HTERT RPE-1 (cell line): ENCODE measurements around the gene SSNA1.

Source experiments
- in situ Hi-C: fragments of 300-500 bp; cut with MboI; formaldehyde crosslinking; loops from 4 replicates; pipeline ENCODE4 v1.14.3; 2020; ENCODE audit warnings: low sequenced_read_pairs

SSNA1 gene

DNA sequence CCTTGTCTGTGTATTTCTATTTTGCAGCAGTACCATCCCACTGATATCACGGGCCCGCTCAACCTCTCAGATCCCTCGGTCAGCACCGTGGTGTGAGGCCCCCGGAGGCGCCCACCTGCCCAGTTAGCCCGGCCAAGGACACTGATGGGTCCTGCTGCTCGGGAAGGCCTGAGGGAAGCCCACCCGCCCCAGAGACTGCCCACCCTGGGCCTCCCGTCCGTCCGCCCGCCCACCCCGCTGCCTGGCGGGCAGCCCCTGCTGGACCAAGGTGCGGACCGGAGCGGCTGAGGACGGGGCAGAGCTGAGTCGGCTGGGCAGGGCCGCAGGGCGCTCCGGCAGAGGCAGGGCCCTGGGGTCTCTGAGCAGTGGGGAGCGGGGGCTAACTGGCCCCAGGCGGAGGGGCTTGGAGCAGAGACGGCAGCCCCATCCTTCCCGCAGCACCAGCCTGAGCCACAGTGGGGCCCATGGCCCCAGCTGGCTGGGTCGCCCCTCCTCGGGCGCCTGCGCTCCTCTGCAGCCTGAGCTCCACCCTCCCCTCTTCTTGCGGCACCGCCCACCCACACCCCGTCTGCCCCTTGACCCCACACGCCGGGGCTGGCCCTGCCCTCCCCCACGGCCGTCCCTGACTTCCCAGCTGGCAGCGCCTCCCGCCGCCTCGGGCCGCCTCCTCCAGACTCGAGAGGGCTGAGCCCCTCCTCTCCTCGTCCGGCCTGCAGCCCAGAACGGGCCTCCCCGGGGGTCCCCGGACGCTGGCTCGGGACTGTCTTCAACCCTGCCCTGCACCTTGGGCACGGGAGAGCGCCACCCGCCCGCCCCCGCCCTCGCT is 20.5 kb upstream of the SSNA1 start:
- in situ Hi-C loops = no loop called here

DNA sequence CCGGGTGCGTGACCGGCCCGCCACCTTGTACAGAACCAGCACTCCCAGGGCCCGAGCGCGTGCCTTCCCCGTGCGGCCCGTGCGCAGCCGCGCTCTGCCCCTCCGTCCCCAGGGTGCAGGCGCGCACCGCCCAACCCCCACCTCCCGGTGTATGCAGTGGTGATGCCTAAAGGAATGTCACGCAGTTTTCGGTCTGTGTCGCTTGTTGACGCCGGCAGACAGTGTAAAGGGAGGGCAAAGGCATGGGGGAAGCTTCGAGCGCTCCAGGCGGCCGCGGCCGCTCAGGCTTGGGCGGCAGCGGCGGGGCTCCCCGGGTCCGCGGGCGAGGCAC is 19.9 kb upstream of the SSNA1 start:
- in situ Hi-C loops = no loop called here

DNA sequence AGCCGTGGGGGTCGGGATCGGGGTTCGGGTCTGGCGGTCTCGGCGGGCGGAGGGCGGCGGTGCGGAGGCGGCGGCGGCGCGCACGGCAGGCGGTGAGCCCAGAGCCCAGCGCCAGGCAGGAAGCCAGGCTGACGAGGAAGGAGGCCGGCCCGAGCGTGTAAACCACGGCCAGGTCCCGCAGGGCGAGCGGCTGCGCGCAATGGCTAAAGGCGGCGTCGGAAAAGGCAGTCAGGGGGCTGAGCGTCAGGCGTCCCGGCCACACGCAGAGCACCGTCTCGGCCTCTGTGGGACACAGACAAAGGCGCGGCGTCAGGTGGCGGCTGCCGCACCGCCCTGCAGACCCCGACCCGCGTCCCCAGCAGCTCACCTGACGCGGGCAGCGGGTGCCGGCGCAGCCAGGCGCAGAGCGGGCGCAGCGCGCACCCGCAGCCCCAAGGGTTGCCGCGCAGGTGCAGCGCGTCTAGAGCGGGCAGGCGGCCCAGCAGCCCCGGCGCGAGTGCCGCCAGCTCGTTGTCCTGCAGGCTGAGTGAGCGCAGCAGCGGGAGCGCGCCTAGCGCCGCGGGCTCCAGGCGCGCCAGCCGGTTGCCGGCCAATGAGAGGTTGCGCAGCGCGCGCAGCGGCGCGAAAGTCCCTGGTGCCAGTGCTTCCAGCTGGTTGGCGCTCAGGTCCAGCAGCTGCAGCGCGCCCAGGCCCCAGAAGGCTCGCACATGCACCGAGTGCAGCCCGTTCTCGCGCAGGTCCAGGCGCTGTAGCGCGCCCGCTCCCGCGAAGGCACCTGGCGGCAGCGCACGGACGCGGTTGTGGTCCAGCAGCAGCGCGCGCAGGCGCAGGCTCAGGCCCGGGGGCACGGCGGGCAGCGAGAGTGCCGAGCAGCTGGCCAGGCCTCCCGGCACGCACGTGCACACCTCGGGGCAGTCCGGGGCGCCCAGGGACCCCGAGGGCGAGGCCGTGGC is 19.3 kb upstream of the SSNA1 start:
- in situ Hi-C loops = no loop called here

DNA sequence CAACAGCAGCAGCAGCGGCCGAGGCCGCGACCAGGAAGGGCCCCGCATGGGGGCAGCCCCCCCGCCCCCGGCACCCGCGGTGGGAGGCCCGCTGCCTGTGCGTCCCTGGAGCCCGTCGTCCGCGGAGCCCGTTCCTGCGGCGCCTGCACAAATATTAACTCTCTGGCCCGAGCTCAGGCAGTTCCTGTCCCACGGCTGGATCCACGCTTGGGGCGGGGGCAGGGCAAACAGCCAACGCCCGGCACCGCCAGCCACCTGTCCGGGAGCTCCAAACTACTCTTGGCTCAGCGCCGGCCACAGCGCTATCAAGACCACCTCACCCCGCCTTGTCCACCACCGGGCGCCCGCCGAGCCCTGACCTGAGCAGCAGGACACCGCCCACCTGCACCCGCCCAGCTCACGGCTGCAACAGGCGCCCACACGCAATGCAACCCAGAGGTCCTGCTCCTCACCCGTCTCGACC is 18.5 kb upstream of the SSNA1 start, which contains the start of gene LRRC26:
LRRC26 (minus strand) TSS at position 156 of the 463 bp plus-strand sequence; CDS start at position 48, 108 bp downstream.
- in situ Hi-C loops = no loop called here

DNA sequence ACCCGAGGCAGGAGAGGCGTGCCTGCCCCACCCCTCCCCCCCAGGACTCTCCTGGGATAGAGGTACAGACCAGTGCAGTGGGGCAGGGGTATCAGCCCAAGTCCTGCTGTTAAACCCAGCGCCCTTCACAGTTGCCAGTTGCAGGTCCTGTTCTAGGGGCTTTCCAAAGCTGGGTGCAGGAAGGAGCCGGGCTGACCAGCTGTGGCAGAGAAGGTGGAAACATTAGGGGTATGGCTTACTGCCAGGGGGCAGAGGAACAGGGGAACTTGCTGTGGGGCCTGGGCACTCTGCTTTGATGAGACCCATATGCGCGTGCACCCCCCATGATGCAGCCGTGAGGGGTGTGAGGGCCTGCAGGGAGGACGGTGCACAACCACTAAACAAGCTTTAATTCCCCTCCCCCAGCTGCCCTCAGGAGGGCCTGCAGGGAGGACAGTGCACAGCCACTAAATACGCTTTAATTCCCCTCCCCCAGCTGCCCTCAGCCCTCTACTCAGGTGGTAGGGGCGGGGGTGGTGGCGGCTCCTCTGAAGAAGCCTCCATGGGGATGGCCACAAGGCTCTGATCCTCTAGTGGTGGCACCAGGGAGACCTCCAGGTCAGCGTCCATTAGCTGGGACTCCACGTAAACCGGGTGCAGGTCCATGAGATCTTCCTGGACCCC is 17.9 kb upstream of the SSNA1 start:
- in situ Hi-C loops = no loop called here

DNA sequence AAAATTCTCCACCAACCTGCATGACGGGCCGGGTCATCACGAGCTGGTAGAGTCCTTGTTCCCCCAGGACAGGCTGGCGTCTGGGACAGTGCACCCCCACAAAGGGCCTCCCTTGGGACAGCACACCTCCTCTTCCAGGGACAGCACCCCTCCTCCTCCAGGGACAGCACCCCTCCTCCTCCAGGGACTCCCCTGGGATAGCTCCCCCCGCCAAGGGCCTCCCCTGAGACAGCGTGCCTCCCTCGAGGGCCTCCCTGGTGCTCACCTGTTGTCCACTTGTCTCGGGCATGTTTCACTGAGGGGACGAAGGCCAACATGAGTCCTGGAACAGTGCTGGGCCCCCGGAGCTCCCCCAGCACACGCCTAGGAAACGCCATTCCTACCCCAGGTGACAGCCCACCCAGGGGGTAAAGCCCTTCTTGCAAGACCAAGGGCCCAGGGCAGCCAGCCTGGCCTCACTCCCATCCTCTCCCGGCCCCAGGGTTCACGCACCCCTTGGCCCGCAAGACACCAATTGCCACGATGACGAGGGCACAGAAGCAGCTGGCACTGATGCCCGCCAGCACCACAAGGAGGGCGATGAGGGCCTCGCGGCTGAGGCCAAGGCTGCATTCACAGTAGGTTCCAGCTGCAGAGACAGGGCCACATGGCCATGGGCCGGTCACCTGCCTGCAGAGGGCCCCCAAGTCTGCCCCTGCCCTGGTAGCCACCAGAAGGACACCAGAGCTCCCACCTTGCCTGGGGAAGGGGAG is 17.2 kb upstream of the SSNA1 start:
- in situ Hi-C loops = no loop called here

DNA sequence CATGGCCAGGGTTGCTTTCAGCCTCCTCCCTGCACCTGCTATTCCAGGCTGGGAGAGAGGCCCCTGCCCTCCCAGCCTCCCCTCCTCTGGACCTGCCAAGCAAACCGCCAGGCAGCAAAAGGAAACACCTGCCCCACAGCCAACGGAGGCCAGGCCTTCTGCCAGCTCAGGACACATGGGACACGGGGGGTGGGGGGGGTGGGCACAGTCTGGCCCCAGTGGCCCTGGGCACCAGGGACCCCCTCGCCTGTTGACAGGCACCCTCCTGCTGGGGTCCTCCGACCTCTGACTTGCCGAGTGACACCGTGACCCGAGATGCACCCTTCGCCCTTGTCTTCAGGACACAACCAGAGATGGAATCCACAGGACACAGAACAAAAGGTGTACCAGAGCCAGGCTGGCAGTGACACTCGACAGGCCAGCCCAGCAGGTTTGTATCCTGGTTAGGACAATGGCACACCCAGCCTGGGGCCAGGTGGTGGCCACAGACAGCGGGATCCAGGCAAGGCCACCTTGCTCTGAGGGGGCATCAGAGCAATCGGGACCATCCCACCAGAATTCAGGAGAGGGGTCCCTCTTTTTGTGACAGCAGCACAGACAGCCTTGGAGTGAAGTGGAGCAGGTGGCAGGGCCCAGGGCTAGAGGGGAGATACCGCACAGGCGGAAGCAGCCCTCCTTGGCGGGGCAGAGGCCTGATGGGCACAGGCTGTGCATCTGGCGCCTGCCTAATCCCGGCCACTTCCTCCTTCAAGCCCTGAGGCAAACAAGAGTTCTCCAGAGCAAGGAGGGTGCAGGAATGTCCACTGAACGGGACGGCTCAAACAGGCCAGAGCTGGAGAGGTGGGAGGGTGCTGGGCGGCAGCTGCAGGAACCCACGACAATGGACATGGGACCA is 15.3 kb upstream of the SSNA1 start:
- in situ Hi-C loops = no loop called here

DNA sequence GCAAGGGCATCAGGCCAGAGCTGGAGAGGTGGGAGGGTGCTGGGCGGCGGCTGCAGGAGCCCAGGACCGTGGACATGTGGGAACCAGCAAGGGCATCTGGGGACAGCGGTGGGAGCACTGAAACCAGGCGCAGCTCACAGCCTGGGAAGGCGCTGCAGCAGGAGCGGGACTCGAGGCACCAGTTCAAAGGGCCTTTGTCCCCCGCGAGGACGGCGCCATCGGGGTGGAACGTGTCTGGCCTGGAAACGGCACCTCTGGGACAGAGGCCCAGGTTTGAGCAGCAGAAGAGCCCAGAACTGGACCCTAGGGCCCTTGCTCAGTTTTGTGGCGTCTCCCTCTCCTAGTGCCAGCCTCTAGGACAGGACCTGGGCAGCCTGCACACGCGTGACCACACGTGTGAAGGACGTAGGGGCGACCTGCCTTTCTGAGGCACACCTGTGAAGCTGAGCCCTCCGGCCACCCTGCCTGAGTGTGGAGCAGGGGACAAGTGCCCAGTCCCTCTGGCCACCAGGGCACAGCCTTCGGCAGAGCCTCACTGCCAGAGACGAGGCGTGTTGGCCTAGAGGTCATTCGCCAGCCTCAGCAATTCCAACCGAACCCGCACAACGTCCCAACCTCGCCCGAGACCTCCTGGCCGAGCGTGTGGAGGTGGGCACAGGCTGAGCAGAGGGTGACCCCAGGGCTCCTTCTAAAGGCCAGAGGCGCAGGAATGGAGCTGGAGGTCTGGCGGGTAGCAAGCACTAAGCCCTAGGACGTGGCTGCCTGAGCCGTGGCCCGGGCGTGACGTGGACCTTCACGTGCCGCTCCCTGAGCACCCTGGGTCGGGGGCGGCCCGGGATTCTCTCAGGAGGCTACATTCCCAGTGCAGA is 14.4 kb upstream of the SSNA1 start:
- in situ Hi-C loops = no loop called here

DNA sequence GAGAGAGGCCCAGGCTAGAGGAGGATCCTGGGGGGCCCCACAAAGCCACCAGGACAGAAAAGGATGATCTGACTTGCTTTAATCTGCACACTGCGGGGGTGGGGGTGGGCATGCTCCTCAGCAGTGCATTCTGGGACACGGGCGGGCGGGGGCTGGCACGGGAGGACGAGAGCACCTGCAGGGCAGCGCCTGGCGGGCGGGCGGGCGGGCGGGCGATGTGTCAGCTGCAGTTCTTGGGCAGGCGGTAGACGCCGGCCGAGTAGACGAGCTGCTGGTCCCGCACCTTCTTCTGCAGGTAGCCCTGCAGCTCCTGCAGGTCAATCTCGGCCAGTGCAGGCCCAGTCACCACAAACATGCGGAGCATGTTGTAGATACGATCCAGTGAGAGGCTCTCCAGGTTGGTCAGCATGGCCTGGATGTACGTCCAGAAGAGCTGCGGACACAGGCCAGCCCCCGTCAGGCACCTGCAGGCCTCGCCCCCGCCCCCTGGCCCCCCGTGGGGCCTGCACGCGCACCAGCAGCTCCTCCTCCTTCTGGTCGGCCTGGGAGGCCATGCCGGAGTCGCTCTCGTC is 13.7 kb upstream of the SSNA1 start:
- in situ Hi-C loops = no loop called here

DNA sequence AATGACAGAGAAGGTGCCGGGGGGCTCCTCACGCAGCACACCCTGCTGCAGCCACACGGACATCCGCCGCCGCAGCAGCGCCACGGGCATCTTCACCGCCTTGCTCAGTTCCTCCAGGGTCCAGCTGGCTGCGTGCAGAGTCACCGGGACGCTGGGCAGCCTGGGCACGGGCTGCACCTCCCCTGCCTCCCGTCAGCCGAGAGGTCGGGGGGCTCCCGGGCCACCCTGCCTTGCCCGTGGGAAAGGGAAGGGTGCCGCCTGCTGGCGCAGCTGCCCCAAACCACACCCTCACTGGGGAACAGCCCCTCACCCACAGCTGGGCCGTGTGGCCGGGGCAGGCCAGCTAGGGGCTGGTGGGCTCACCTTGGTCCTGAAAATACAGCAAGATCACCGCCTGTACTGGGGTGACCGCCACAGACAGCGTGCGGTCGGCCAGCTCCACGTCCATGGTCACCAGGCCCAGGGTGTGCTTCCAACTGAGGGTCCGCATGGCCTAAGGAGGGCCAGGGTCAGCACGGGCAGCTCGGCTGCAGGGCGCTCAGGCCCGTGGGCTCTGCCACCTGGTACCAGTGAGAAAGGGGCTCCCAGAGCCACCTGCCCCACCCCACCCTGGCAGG is 13.0 kb upstream of the SSNA1 start:
- in situ Hi-C loops = no loop called here

DNA sequence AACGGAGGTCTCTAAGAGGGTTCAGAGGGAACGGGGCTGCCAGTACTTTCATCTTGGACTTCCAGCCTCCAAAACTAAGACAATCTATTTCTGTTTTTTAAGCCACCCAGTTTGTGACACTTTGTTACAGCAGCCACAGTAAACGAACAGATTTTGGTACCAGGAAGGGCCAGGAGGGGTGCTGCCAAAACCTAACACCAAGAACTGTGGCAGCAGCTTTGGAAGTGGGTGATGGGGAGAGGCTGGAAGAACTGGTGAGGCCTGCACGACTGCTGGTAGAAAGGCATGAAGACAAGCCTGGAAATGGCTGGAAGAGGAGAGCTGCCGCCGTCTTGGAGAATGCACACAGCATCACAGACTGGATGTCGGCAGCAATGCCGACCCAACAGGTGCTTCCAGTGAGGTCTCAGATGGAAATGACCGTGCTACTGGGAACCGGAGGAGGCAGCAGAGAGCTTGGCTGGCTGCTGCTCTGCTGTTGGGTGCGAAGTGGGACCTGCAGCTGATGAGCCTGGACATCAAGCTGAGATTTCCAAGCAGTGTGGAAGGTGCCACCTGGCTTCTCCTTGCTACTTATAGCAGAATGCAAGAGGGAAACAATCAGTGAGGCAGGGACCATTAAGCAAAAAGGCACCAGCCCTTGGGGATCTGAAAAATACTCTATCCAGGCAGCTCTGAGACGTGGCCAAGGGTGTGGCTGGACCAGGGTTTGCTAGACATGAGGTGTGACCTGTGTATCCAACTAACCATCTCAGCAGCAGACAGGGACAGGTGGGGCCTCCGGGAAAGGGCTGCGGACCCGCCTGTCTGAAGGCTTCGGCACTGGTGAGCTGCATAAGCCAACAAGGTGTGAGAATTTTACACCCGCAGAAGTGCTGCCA is 11.9 kb upstream of the SSNA1 start:
- in situ Hi-C loops = no loop called here

DNA sequence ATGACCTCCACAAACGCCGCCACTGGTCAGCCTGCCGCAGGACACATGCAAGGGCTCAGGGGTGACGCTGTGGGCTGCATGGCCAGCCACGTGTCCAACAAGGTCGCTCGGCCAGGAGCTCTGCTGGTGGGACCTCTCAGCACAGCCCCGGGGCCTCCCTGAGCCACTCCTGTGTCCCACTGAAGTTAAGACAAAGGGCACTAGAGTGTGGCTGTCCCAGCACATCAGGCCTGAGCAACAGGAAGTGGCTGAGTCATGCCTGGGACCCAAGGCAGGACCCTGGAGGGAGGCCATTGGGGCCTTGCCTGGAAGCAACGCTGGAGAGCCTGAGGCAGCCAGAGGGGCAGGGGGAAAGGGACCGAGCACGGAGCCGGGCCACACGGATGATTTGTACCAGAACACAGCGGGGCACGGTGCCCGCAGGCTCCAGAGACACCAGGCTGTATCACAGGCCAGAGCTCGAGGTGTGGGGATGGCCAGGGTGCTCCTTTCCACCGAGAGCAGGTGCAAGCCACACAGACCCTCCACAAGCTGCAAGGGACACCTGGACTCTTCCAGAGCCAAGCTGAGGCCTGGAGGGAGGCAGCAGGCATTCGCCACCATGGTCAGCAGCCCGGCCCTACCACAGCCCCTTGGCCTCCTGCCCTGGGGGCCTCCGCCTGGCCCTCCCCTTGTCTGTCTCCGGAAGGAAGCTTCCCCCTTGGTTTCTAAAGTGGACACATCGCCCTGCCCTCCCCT is 10.1 kb upstream of the SSNA1 start:
- in situ Hi-C loops = no loop called here

DNA sequence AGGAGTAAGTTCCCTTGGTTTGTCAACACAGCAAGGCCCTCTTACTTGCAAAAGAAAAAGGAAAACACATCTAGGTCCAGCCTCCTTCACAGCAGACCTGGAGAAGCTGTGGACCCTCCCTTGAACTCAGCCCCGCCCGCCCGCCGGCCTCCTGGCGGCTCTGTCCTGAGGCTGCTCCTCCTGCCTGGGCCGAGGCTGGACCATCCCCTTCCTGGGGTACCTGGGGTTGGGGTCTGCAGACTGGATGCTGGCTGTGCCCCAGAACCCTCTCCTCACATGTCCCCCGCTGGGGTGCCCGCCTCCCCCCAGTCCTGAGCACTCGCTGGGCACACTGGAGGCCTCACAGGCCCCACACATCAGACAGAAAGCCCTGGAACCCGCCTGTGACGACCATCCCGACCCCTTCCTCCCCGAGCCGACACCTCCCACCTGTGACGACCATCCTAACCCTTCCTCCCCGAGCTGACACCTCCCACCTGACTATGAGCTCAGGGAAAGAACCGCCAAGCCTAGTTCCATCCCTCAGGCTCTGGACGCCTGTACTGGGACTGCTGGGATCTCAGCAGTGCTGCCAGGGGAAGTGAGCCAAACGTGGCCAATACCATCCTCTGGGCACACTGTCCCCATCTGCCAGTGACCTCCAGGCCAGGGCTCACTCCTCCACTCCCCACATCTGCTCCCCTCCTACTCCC is 9.4 kb upstream of the SSNA1 start:
- in situ Hi-C loops = no loop called here

DNA sequence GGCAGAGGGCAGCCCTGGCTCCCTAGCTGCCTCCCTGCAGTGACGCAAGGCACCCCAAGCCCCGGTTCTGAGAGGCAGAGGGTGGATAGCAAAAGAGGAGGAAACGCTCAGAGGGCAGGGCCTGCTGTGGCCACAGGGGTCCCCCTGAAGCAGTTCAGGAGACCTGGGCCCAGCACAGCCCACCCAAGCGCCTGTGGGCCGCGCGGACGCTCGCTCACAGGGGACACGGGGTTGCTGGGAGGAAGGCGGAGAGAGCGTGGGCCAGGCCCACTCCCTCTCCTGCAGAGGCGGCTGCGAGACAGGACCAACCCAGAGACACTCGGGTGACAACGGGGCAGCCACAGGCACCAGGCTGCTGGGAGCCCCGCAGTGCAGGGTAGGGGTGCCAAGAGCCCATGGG is 8.7 kb upstream of the SSNA1 start:
- in situ Hi-C loops = no loop called here

DNA sequence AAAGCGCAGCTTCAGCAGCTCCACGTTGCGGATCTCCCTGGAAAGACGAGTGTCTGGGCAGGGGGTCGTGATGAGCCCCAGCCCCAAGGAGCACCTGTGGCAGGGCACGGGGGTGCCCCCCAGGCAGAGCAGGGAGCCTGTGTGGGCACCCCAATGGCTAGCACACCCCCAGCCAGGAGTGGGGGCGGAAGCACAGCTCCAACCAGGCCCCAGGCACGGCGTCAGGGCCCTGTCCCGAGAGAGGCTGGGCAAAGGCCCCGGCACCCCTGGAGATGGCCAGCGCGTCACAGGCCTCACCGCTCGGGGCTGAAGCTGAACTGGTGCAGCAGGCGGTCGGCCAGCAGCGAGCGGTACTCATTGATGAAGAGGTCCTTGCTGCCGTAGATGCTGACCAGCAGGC is 8.0 kb upstream of the SSNA1 start:
- in situ Hi-C loops = no loop called here

DNA sequence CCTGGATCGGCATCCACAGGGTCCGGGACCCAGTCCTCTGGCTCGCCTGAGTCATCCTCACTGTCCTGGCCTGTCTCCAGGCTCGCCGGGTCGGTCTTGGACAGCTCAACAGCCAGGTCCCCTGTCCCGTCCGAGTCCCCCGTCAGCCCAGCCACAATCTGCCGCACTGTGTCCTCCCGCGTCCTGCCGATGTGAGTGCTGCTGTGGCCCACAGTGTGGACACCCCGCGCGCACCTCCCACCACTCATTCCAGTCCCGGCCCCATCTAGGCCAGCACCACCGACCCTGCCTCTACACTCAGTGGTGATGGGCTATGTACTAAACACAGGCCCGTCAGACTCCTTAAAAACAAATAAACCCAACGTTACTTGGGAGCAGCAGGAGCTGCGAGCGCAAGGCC is 6.8 kb upstream of the SSNA1 start:
- in situ Hi-C loops = no loop called here
